GM18507 (cell line): ENCODE results near the gene FGF7.
"Not testable (repeated sequence)": the region's sequence is repeated elsewhere in the genome, so short reads cannot be mapped to it uniquely, and the experiment has no call there.

Experiments
- DNase-seq: peaks from one replicate; pipeline ENCODE4 v3.0.0; 2011; ENCODE audit warnings: low read depth; ENCODE audit not compliant: insufficient read length; ENCODE audit errors: extremely low spot score
- FAIRE-seq: peaks from 2 replicates; lab custom pipeline; 2011; peaks lifted over from hg19 to GRCh38; lab: Jason Lieb, UNC

Gene FGF7

DNA sequence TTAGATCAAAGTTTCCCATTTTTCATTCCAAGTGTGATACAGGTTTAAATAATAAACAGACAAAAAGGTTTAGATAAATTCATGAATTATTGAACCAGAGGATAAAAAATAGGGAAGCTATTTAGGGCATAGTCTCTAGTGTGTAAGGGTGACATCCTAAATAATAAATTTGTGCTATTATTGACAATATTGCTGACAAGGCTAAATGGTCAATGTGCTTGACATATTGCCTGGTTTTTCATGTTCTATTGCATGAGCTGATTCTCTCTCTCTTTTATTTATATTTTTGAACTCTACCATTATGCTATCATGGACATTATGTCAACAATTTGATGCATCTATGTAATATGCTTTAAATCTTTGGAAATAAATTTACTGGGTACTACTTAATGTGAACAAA, 55.9 kb downstream of the FGF7 start:
- not testable (repeated sequence) for DNase-seq, FAIRE-seq

DNA sequence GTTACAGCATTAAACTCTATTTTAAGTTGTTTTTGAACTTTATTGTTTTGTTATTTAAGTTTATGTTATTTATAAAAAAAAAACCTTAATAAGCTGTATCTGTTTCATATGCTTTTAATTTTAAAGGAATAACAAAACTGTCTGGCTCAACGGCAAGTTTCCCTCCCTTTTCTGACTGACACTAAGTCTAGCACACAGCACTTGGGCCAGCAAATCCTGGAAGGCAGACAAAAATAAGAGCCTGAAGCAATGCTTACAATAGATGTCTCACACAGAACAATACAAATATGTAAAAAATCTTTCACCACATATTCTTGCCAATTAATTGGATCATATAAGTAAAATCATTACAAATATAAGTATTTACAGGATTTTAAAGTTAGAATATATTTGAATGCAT, 62.4 kb downstream of the FGF7 start:
- not testable (repeated sequence) for DNase-seq

DNA sequence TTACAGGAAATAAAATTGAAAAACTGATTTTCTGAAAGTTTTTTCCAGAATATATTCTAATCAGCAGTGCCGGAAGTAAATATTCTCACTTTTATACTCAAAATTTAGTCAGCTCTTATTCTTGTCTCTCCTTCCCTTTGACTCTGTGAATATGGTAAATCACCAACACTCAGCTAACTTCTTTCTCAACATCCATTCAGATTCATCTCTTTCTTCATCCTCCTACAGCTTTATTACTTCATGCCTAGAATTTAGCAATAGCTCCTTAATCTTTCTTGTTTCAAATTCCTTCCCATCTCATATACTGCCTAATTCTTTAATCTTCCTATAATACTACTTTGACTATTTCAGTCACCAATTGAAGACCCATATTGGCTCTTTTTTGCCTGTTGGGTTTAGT, 67.9 kb downstream of the FGF7 start:
- DNase-seq (no peak), FAIRE-seq (no peak)

More for the DNA sequence above, 62.4 kb downstream of the FGF7 start:
- not testable (repeated sequence) for FAIRE-seq

DNA sequence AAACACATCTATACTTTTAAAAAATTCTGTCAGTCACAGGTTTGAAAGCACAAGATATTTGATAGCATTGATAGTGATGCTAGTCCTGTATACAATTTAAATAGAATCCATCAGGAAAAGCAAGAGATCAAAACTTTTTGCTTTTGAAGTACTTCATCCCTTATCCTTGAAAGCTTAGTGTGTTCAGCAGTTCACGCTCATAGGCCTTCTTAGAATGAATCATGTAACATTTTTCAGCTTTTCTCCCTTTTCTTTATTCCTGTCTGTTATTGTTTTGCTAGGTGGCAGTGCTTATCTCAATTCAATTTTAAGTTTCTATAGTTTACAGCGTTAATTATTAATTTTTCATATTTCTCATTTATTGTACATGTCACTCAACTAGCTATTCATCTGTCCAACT, 69.1 kb downstream of the FGF7 start:
- FAIRE-seq (no peak), DNase-seq (no peak)

DNA sequence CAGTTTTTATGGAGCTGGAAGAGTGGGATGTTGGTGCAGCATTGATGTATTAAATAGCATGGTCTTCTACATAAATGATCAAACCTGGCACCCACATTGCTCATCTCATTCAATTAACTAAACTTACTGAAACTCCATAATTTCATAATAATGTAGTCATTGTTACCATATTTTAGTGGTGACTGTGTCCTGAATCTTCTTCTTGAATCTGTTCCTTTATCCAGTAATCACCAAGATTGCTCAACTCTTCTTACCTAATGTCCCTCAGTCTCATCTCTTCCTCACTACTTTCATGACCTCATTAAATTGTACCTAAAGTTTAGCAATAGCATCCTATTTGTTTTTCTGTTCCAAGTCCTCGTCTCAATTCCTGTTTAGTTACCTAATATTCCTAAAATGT, 69.8 kb downstream of the FGF7 start:
- DNase-seq (no peak), FAIRE-seq (no peak)

DNA sequence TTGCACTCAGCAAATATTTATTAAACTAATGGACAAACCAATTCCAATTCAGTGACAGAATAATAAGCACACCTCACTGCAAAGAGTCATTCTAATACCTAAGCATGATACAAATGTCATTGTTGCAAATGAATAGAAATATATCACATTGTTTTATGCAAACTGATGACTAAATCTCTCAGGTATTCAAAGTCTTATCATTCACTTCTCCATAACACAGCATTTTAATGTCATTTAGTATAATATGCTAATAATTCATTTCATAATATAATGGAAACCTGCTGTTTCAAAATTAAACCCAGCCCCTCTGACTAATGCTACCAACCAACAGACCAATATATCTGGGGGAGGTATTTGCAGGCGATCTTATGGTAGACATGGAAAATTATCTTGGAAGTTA, 71.8 kb downstream of the FGF7 start:
- DNase-seq (no peak), FAIRE-seq (no peak)

DNA sequence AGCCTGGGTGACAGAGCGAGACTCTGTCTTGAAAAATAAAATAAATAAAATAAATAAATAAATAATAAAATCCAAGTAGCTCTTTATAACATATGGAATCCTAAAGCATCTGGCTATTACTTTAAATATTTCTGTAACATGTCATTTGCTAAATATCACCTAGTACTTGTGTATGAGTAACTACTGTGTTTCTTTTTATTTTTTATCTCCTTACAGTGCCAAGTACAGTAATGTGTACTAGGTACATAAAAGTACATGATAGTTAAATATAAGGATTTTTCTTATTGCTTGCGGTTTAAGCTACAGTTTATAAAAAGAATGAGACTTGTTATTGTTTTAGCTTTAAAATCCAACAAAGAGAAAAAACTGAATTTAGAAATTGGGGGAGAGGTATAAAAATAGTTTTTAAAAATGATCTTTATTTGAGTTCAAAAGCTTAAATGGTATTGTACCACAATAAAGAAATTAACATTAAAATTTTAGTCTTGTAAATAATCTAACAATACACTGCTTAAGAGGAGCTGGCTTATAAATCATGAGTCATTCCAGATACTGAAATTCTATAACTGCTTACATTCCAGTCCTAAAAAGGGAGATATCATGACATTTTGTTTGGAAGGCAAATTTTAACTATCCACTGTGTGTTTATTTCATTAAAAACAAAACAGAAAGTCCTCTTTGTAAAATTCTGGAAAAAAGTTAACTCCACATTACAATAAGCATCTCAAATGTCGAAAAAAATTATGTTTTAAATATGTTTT, 73.1 kb downstream of the FGF7 start:
- DNase-seq: no peak
- no peak for FAIRE-seq

DNA sequence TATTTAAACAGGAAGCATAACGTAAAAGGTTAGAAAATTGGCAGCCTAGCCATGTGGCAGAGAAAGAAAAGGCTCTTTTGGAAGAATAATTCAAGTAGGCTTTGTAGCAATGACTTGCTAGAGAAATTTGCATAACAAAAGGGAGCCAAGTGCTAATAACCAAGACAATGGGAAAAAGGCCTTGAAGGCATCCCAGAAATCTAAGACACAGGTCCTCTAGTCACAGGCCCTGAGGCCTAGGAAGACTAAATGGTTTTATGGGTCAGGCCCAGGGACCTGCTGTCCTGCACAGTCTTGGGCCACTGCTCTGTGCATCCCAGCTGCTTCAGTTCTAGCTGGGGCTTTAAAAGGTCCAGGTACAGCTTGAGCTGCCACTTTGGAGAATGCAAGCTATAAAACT, 78.5 kb downstream of the FGF7 start:
- no peak for FAIRE-seq
- DNase-seq: no peak

DNA sequence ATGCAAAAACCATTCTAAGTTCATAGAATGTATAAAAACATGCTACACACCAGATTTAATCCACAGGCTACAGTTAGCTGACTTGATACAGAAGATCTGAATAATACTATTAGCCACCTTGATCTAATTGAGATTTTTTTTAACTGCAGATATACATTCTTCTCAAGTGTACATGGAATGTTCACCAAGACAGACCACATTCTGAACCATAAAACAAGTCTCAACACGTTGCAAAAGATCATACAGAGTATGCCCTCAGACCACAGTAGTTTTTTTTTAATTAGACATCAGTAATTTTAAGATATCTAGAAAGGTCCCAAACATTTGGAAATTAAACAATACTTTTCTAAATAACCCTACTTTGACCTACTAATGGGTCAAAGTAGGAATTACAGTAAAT, 83.3 kb downstream of the FGF7 start:
- FAIRE-seq (no peak), DNase-seq (no peak)

DNA sequence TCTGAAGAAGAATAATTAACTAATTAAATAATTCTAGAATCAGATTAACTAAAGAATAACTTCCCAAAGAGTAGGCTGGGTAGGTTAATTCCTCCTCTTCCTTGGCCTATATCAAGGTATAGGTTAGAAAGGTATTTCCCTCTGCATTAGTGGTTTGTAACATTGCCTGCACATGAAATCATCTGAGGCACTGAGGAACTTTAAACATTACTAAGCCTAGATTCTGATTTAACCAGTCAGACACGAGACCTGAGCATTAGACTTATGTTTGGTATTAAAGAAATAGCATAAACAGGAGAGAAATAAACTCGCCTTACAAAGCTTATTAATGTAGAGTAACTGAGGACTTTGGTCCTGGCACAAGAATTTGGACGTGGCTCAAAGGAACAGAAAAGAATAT, 84.2 kb downstream of the FGF7 start:
- DNase-seq: no peak
- no peak for FAIRE-seq

DNA sequence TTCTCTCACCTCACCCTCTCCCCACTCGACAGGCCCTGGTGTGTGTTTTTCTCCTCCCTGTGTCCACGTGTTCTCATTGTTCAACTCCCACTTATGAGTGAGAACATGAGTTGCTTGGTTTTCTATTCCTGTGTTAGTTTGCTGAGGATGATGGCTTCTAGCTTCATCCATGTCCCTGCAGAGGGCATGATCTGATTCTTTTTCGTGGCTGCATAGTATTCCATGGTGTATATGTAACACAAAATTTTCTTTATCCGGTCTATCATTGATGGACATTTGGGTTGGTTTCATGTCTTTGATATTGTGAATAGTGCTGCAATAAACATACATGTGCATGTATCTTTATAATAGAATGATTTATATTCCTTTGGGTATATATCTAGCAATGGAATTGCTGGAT, 89.7 kb downstream of the FGF7 start:
- DNase-seq, FAIRE-seq: not testable (repeated sequence)

DNA sequence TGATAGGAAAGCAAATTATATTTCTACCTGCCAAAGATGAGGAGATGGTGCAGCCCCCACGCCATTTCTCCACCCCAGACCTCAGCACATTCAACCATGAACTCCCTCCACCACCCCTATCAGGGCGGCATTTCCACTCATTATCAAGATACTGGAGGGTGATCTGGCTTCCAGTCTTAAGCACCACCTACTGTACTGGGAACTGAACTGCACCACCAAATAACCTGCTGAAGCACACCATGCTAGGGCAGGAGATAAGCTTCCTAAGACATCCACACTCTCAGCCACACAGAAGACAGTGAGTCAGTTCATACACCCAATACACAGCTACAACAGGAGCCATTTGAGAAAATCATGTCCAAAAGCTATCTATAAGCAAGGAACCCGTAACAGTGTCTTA, 98.8 kb downstream of the FGF7 start:
- FAIRE-seq: no peak
- DNase-seq: no peak

DNA sequence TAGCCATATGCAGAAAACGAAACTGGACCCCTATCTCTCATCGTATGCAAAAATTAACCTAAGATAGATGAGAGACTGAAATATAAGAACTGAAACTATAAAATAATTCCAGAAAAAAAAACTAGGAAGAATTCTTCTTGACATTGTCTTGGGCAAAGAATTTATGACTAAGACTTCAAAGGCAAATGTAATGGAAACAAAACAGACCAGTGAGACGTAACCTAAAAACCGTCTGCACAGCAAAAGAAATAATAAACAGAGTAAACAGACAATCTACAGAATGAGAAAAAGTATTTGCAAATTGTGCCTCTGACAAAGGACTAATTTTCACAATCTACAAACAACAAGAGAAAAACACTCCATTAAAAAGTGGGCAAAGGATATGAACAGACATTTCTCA, 105.2 kb downstream of the FGF7 start:
- DNase-seq (no peak), FAIRE-seq (no peak)

DNA sequence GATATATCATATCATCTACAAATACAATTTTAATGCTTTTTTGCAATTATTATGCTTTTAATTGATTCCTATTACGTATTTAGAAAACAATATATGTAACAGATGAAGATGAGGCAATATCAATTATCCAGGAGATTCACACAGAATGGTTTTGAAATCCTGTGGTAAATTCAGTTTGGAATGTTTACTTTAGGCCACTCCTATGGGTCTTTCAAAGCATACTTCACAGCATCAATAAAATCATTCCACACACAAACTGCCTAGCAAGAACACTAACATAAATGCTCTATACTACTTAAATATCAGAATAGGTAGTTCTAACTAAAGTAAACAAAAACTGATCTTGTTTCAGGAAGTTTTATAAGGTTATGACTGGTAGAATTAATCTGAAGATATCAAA, 107.0 kb downstream of the FGF7 start:
- DNase-seq (no peak), FAIRE-seq (no peak)
